Endothelial cell of hepatic sinusoid (primary cell): ENCODE data around the gene CGB7.
"Not testable (repeated sequence)": the region's sequence is repeated elsewhere in the genome, so short reads cannot be mapped to it uniquely, and the experiment has no call there.

Experiments
- in situ Hi-C: cut with HindIII; loops from 2 replicates; pipeline ENCODE4 v1.10.0; 2017; ENCODE audit warnings: low sequenced_read_pairs

Gene CGB7

DNA sequence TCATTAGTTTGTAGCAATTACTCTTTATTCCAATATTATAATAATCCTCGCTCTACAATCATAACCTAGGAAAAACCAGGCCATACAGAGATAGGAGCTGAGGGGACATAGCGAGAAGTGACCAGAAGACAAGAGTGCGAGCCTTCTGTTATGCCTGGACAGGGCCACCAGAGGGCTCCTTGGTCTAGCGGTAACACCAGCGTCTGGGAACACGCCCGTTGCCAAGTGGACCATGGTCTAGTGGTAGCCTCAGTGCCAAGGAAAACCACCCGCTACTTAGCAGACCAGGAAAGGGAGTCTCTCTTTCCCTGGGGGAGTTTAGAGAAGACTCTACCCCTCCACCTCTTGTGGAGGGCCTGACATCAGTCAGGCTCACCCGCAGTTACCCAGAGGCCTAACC, 17.3 kb upstream of the CGB7 start:
- in situ Hi-C loops = not testable (repeated sequence)

GRCh38 chr19:49073514-49074378, 16.2 kb upstream of the CGB7 start:
- in situ Hi-C loops = no loop called here

GRCh38 chr19:49071860-49072547, 14.5 kb upstream of the CGB7 start:
- in situ Hi-C loops = no loop called here

DNA sequence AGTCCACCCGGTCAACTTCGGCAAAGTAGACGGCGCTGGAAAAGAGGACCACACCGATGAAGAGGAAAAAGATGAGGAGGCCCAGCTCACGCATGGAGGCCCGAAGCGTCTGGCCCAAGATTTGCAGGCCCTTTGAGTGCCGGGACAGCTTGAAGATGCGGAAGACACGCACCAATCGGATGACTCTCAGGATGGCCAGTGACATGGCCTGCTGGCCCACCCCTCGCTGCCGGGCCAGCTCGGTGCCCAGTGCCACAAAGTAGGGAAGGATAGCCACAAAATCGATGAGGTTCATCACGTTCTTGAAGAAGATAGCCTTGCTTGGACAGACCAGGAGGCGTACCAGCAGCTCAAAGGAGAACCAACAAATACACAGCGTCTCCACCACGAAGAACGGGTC, 12.9 kb upstream of the CGB7 start:
- in situ Hi-C loops = no loop called here

GRCh38 chr19:49069026-49069425, 11.5 kb upstream of the CGB7 start:
- in situ Hi-C loops = no loop called here

- in situ Hi-C loops = no loop called here
These were observed 10.0 kb upstream of the CGB7 start for GRCh38 chr19:49067554-49067953.

GRCh38 chr19:49065905-49066512, 8.5 kb upstream of the CGB7 start:
- in situ Hi-C loops = no loop called here

- in situ Hi-C loops = no loop called here
These were observed 7.4 kb upstream of the CGB7 start, which contains the start of gene NTF4 for GRCh38 chr19:49064768-49065611. Gene NTF4, minus strand, starts transcription at chr19:49064818. Its CDS starts 2,821 bp downstream, at chr19:49061997.

DNA sequence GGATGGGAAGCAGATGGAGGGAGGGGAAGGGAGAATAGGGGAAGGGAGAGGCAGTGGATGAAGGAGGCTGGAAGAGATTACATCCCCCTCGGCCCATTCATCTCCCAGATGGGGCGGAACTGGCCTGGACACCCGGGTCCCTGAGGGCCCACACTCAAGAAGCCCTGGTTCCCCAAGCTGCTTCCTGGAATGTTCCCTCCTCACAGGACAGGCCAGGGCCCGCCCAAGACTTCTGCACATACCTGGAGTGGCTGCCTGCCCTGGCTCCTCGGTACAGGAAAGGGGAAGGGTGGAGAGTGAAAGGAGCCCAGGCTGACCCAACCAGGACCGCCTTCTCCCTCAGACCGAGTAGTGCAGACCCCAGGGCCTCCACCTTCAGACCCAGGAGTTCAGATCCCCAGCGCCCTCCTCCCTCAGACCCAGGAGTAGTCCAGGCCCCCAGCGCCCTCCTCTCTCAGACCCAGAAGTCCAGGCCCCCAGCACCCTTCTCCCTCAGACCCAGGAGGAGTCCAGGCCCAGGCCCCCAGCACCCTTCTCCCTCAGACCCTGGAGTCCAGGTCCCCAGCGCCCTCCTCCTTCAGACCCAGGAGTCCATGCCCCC, 6.6 kb upstream of the CGB7 start:
- in situ Hi-C loops = no loop called here

DNA sequence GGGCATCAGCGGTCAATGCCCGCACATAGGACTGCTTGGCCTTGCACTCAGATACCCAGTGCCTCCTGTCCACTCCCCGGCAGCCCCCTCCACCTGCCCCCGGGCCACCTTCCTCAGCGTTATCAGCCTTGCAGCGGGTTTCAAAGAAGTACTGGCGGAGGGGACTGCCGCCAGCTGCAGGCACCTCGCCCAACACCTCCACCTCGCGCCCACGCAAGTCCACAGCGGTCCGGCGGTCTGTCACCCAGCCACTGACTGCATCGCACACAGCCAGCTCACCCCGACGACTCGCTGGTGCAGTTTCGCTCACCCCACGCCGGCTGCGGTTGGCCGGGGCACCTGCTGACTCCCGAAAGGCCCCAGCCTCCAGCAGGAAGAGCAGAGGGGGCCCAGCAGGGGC, 3.9 kb upstream of the CGB7 start:
- in situ Hi-C loops = no loop called here

DNA sequence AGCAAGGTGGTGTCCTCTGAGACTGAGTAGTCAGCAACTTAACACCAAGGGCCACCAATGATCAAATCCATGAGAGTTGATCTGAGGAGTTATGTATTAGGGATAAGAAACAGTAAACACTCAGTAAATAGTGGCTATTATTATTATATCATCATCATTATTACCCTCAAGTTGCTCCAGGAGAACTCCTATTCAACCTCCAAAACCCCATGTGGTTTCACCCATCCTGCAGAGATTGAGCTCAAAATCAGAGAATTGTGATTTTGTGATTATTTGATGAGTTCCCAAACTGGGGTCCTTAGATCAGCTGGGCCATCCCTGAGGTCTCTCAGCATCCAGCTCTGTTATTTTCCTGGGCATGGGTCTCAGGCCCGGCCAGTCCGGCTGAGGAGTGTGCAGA, 3.5 kb upstream of the CGB7 start:
- in situ Hi-C loops = no loop called here

DNA sequence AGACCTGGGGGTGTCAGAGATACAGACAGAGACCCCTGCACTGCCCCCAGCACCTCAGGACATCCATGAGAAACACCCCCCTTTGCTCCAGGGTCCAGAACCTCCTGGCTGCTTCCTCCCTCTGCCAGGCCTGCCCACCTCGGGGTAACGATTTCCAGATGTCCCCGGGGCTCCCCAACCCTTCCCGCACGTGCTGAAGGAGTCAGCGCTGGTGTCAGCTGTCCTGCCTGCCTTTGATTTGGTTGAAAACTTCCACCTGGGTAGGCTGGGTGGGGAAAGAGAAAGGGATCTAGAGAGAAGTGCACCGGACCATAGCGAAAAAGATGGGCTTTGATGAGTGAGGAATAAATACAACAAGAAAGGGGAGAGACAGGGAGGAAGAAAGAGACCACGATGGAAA, 1.5 kb upstream of the CGB7 start:
- in situ Hi-C loops = no loop called here

DNA sequence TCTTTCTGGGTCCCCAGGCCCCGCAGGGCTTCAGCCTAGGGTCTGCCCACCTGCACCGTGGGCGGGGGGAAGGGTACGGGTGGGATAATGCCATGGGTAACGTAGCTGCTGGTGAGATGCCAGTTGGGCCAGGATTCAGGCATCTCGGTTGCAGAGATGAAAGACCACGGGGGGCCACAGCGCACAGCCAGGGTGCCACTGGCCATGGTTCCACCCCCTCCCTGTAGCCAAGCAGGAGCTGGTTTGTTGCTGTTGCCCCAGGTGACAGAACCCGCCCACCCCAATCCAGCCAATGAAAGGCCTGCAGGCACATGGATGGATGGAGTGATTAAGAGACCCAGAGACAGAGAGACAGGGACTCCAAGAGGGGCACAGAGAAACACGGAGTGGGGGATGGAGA, 1.0 kb upstream of the CGB7 start:
- in situ Hi-C loops = no loop called here

DNA sequence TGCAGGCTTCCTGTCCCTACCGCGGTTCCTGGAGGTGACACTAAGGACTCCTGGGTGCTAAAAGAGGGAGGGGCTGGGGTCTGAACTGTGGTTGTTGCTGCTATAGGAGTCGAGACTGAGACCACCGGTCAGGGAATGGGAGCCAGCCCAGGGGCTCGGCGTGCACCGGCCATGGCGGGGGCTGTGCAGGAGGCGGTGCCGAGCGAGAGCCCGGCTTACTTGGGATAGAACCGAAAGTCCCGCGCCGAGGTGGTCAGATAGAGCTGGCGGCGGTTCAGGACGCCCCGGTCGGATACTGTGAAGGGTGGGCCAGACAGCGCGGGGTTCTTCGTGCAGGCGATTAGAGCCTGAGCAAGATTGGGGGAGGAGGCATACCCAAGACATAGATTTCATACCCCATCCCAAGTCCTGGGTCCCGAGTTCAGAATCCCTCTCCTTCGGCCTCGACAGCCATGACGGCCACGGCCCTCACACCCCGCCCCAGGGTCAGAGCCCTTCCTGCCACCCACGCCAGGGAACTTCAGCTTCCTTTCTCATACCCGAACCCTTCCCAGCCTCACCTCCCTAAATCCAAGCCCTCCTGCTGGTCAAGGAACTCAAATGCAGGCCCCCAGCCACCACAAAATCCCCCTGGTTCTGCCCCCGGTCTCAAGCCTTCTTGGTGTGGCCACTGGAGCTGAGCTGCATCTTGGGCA, 500 bp downstream of the CGB7 start:
- in situ Hi-C loops = not testable (repeated sequence)

DNA sequence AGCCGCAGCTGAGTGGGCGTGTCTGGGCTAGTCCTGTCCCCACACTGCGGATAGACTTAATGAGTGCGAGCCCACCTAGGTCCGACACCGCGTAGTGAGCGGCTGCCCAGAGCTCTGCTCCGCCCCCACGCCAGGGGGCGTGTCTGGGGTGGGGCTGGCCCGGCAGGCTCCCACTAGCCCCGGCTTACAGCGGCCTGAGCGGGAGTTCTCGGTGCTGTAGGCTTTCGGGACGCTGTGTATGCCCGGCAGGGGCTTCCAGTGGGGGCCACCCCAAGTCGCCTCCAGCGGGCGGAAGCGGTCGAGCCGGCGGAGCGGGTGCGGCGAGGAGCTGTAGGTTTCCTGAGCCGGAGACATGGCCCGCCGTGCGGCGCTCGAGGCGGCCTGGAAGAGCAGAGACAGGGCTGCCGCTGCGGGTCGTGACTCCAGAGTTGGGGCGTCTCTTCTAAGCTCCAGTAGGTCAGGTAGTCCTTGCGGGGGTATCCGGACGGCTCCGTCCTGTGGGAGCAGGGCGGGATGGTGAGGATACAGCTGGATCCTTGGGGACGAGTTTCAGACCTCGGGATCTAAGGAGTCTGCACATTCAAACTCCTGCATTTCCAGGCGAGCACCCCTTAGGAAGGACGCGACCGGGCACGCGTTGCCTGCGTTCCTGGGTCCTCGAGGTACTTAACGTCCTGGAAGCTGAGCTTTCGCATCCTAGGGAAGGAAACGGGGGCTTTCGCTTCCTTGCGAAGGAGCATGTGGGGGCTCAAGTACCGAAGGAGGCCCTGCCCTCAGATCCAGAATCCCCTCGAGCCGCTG, 1.2 kb downstream of the CGB7 start:
- in situ Hi-C loops = no loop called here

DNA sequence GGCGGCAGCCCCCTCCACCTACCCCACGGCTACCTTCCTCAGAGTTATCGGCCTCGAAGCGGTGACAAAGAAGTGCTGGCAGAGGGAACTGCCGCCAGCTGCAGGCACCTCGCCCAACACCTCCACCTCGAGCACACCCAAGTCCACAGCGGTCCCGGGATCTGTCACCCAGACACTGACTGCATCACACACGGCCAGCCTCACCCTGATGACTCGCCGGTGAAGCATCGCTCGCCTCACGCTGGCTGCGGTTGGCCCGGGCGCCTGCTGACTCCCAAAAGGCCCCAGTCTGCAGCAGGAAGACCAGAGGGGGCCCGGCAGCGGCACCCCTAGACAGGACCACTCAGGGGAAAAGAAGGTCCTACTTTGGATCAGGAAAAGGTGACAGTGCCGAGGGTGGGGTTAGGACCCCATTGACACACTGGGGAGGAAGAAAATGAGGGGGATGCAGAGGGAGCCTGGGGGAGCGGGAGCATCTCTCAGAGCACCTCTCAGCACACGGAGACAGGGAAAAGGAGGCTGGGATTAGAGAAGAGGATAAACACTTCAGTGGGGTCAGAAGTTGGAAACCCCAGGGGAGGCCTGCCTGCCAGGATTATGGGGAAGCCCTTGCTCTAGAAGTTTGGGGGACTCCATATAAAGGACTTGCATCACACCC, 7.0 kb downstream of the CGB7 start:
- in situ Hi-C loops = not testable (repeated sequence)

- in situ Hi-C loops = not testable (repeated sequence)
These were observed 7.7 kb downstream of the CGB7 start for GRCh38 chr19:49049834-49050233.

- in situ Hi-C loops = not testable (repeated sequence)
These were observed 8.5 kb downstream of the CGB7 start, which contains the start of gene CGB8 for GRCh38 chr19:49049011-49049410. Gene CGB8, minus strand, starts transcription at chr19:49049111. Its CDS starts 372 bp downstream, at chr19:49048739.
